Middle frontal gyrus (tissue), 1 donor: ENCODE measurements around the gene TBX3.

Source experiments
- DNase-seq: peaks from one replicate; pipeline ENCODE4 v3.0.0-alpha.2; 2015; ENCODE audit warnings: low spot score; ENCODE audit errors: extremely low spot score

TBX3 gene

GRCh38 chr12:114682785-114683708 lies 928 bp downstream of the TBX3 start:
- DNase-seq = no peak

- DNase-seq = no peak
These were observed 1.7 kb downstream of the TBX3 start for GRCh38 chr12:114682106-114682784.

GRCh38 chr12:114681116-114681871 lies 2.7 kb downstream of the TBX3 start:
- no peak for DNase-seq

- DNase-seq = no peak
These were observed 3.3 kb downstream of the TBX3 start for GRCh38 chr12:114680604-114681069.

- DNase-seq = no peak
These were observed 4.0 kb downstream of the TBX3 start for GRCh38 chr12:114679942-114680341.

- DNase-seq = no peak
These were observed 4.5 kb downstream of the TBX3 start for GRCh38 chr12:114679452-114679875.

- DNase-seq = no peak
These were observed 5.3 kb downstream of the TBX3 start for GRCh38 chr12:114678718-114679117.

- DNase-seq = no peak
These were observed 5.9 kb downstream of the TBX3 start for GRCh38 chr12:114678028-114678427.

GRCh38 chr12:114676142-114676741 lies 7.7 kb downstream of the TBX3 start:
- DNase-seq = no peak

- no peak for DNase-seq
These were observed 9.5 kb downstream of the TBX3 start for GRCh38 chr12:114674251-114675047.

- no peak for DNase-seq
These were observed 10.1 kb downstream of the TBX3 start for GRCh38 chr12:114673901-114674250.

GRCh38 chr12:114673169-114673833 lies 10.7 kb downstream of the TBX3 start:
- no peak for DNase-seq

GRCh38 chr12:114672817-114673168 lies 11.2 kb downstream of the TBX3 start:
- DNase-seq = no peak

GRCh38 chr12:114671443-114672411 lies 12.2 kb downstream of the TBX3 start:
- no peak for DNase-seq

GRCh38 chr12:114671066-114671442 lies 12.9 kb downstream of the TBX3 start:
- no peak for DNase-seq

- DNase-seq = no peak
These were observed 13.5 kb downstream of the TBX3 start for GRCh38 chr12:114670291-114670980.

GRCh38 chr12:114669401-114670290 lies 14.3 kb downstream of the TBX3 start:
- no peak for DNase-seq
